Measurements from ENCODE around the gene ADRA2C.

DNA sequence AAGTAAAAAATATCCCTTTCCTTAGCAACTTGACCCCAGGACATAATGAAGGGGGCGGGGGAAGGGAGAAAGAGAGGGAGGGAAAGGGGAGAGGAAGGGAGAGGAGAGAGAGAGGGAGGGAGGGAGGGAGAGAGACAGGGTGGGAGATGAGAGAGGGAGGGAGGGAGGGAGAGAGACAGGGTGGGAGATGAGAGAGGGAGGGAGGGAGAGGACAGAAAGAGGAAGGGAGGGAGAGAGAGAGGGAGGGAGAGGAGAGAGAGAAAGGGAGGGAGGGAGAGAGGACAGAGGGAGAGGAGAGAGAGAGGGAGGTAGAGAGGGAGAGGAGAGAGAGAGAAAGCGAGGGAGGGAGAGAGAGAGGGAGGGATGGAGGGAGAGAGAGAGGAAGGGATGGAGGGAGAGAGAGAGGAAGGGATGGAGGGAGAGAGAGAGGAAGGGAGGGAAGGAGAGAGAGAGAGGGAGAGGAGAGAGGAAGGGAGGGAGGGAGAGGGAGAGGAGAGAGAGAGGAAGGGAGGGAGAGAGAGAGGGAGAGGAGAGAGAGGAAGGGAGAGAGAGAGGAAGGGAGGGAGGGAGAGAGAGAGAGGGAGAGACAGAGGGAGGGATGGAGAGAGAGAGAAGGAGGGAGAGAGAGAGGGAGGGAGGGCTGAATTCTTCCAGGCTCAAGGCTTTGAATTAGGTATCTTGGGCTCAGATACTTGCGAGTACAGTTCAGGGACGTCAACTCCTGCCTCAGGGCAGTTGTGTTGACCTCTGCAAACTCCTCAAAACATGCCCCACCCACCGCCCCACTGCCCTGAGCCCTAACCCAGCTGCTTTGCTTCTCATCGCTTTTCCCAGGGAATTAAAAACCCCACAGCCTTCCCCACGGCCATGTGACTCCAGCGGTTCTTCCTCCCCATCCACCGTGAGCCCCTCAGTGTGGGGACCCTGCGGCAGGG lies 40.0 kb upstream of the ADRA2C start:
- TF ChIP-seq TAF1 (CRISPR knock-in tag; IDR thresholded peaks at IDR 0.05) (no peak), POLR2A (IDR thresholded peaks at IDR 0.05; ENCODE audit: insufficient read depth in 1 of 2, low read depth in 2 of 2, low read length in 2 of 2) (no peak), ARNT (IDR thresholded peaks at IDR 0.05) (no peak), ZNF614 (CRISPR knock-in tag; IDR thresholded peaks at IDR 0.05; ENCODE audit: borderline replicate concordance) (no peak), ZNF678 (CRISPR knock-in tag; IDR thresholded peaks at IDR 0.05) (no peak), ZBTB7A (CRISPR knock-in tag; IDR thresholded peaks at IDR 0.05) (no peak)
- TF ChIP-seq, protein P1, sequence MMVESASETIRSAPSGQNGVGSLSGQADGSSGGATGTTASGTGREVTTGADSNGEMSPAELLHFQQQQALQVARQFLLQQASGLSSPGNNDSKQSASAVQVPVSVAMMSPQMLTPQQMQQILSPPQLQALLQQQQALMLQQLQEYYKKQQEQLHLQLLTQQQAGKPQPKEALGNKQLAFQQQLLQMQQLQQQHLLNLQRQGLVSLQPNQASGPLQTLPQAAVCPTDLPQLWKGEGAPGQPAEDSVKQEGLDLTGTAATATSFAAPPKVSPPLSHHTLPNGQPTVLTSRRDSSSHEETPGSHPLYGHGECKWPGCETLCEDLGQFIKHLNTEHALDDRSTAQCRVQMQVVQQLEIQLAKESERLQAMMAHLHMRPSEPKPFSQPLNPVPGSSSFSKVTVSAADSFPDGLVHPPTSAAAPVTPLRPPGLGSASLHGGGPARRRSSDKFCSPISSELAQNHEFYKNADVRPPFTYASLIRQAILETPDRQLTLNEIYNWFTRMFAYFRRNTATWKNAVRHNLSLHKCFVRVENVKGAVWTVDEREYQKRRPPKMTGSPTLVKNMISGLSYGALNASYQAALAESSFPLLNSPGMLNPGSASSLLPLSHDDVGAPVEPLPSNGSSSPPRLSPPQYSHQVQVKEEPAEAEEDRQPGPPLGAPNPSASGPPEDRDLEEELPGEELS (CRISPR knock-in tag; IDR thresholded peaks at IDR 0.05) = no peak
- TF ChIP-seq, protein P2, sequence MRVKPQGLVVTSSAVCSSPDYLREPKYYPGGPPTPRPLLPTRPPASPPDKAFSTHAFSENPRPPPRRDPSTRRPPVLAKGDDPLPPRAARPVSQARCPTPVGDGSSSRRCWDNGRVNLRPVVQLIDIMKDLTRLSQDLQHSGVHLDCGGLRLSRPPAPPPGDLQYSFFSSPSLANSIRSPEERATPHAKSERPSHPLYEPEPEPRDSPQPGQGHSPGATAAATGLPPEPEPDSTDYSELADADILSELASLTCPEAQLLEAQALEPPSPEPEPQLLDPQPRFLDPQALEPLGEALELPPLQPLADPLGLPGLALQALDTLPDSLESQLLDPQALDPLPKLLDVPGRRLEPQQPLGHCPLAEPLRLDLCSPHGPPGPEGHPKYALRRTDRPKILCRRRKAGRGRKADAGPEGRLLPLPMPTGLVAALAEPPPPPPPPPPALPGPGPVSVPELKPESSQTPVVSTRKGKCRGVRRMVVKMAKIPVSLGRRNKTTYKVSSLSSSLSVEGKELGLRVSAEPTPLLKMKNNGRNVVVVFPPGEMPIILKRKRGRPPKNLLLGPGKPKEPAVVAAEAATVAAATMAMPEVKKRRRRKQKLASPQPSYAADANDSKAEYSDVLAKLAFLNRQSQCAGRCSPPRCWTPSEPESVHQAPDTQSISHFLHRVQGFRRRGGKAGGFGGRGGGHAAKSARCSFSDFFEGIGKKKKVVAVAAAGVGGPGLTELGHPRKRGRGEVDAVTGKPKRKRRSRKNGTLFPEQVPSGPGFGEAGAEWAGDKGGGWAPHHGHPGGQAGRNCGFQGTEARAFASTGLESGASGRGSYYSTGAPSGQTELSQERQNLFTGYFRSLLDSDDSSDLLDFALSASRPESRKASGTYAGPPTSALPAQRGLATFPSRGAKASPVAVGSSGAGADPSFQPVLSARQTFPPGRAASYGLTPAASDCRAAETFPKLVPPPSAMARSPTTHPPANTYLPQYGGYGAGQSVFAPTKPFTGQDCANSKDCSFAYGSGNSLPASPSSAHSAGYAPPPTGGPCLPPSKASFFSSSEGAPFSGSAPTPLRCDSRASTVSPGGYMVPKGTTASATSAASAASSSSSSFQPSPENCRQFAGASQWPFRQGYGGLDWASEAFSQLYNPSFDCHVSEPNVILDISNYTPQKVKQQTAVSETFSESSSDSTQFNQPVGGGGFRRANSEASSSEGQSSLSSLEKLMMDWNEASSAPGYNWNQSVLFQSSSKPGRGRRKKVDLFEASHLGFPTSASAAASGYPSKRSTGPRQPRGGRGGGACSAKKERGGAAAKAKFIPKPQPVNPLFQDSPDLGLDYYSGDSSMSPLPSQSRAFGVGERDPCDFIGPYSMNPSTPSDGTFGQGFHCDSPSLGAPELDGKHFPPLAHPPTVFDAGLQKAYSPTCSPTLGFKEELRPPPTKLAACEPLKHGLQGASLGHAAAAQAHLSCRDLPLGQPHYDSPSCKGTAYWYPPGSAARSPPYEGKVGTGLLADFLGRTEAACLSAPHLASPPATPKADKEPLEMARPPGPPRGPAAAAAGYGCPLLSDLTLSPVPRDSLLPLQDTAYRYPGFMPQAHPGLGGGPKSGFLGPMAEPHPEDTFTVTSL (CRISPR knock-in tag; IDR thresholded peaks at IDR 0.05; ENCODE audit: borderline replicate concordance) = no peak
- TF ChIP-seq, protein P3, sequence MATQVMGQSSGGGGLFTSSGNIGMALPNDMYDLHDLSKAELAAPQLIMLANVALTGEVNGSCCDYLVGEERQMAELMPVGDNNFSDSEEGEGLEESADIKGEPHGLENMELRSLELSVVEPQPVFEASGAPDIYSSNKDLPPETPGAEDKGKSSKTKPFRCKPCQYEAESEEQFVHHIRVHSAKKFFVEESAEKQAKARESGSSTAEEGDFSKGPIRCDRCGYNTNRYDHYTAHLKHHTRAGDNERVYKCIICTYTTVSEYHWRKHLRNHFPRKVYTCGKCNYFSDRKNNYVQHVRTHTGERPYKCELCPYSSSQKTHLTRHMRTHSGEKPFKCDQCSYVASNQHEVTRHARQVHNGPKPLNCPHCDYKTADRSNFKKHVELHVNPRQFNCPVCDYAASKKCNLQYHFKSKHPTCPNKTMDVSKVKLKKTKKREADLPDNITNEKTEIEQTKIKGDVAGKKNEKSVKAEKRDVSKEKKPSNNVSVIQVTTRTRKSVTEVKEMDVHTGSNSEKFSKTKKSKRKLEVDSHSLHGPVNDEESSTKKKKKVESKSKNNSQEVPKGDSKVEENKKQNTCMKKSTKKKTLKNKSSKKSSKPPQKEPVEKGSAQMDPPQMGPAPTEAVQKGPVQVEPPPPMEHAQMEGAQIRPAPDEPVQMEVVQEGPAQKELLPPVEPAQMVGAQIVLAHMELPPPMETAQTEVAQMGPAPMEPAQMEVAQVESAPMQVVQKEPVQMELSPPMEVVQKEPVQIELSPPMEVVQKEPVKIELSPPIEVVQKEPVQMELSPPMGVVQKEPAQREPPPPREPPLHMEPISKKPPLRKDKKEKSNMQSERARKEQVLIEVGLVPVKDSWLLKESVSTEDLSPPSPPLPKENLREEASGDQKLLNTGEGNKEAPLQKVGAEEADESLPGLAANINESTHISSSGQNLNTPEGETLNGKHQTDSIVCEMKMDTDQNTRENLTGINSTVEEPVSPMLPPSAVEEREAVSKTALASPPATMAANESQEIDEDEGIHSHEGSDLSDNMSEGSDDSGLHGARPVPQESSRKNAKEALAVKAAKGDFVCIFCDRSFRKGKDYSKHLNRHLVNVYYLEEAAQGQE (IDR thresholded peaks at IDR 0.05; ENCODE audit: borderline replicate concordance in 1 of 2, low read depth in 1 of 2, low read length in 2 of 2) = no peak
- TF ChIP-seq, protein P4, sequence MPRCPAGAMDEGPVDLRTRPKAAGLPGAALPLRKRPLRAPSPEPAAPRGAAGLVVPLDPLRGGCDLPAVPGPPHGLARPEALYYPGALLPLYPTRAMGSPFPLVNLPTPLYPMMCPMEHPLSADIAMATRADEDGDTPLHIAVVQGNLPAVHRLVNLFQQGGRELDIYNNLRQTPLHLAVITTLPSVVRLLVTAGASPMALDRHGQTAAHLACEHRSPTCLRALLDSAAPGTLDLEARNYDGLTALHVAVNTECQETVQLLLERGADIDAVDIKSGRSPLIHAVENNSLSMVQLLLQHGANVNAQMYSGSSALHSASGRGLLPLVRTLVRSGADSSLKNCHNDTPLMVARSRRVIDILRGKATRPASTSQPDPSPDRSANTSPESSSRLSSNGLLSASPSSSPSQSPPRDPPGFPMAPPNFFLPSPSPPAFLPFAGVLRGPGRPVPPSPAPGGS (CRISPR knock-in tag; IDR thresholded peaks at IDR 0.05) = no peak

Data from HepG2 (cell line).